NCI-H187 (cell line): ENCODE results near the gene ASAP2.

Experiments
- DNase-seq, 2 experiments: peaks; one replicate each; lab custom pipeline; 2025; lab: John Stamatoyannopoulos, UW

ASAP2 gene

GRCh38 chr2:9322576-9322975 lies 116.0 kb downstream of the ASAP2 start:
- DNase-seq = no peak

GRCh38 chr2:9325428-9325827 lies 118.8 kb downstream of the ASAP2 start:
- no peak for DNase-seq

GRCh38 chr2:9326975-9327374 lies 120.4 kb downstream of the ASAP2 start:
- DNase-seq = no peak

GRCh38 chr2:9327873-9328352 lies 121.3 kb downstream of the ASAP2 start:
- DNase-seq = no peak

- no peak for DNase-seq
Measured at GRCh38 chr2:9328931-9329330, 122.3 kb downstream of the ASAP2 start.

- DNase-seq = no peak
Measured at GRCh38 chr2:9329497-9329896, 122.9 kb downstream of the ASAP2 start.

- no peak for DNase-seq
Measured at GRCh38 chr2:9330612-9331270, 124.1 kb downstream of the ASAP2 start.

- no peak for DNase-seq
Measured at GRCh38 chr2:9331704-9332103, 125.1 kb downstream of the ASAP2 start.

- DNase-seq = no peak
Measured at GRCh38 chr2:9332136-9332852, 125.7 kb downstream of the ASAP2 start.

GRCh38 chr2:9332853-9333245 lies 126.2 kb downstream of the ASAP2 start:
- no peak for DNase-seq

GRCh38 chr2:9333591-9334171 lies 127.1 kb downstream of the ASAP2 start:
- DNase-seq = peak in 1 of 2 experiments; percentile 11

GRCh38 chr2:9334761-9335160 lies 128.1 kb downstream of the ASAP2 start:
- no peak for DNase-seq

GRCh38 chr2:9335322-9335832 lies 128.8 kb downstream of the ASAP2 start:
- no peak for DNase-seq

GRCh38 chr2:9336241-9336575 lies 129.6 kb downstream of the ASAP2 start:
- DNase-seq = peak; percentile 63 to 78

GRCh38 chr2:9336576-9337314 lies 130.1 kb downstream of the ASAP2 start:
- DNase-seq = peak; percentile 93 to 95

- no peak for DNase-seq
Measured at GRCh38 chr2:9337901-9338300, 131.3 kb downstream of the ASAP2 start.

- no peak for DNase-seq
Measured at GRCh38 chr2:9341337-9341887, 134.8 kb downstream of the ASAP2 start.

- DNase-seq = no peak
Measured at GRCh38 chr2:9342659-9343058, 136.0 kb downstream of the ASAP2 start.

- DNase-seq = no peak
Measured at GRCh38 chr2:9343524-9343923, 136.9 kb downstream of the ASAP2 start.

- no peak for DNase-seq
Measured at GRCh38 chr2:9344434-9344833, 137.8 kb downstream of the ASAP2 start.

GRCh38 chr2:9345343-9345742 lies 138.7 kb downstream of the ASAP2 start:
- DNase-seq = no peak

GRCh38 chr2:9345997-9346396 lies 139.4 kb downstream of the ASAP2 start:
- no peak for DNase-seq
